Measurements from ENCODE around the gene CES4A.

- TF ChIP-seq CTCF (IDR thresholded peaks at IDR 0.05), result no peak
- no peak for TF ChIP-seq POLR2A (IDR thresholded peaks at IDR 0.05; ENCODE audit: low read depth)
- TF ChIP-seq POLR2AphosphoS5 (IDR thresholded peaks at IDR 0.05), result no peak
- no peak for TF ChIP-seq EP300 (IDR thresholded peaks at IDR 0.05)
Observed at GRCh38 chr16:67025210-67025550, 36.8 kb downstream of the CES4A start.
